ENCODE measurements around the gene SYT6. TPM values are rescaled to one million over a fixed set of nuclear protein-coding genes. Genes with fewer than 3 reads are reported as not detected.

SYT6 gene
- total and polyA plus RNA-seq, 2 of the 13 experiments (the other 11 are each of a cell fraction or from before 2014, with no cell fraction given) = not detected

GRCh38 chr1:114154963-114155322 lies 1.3 kb upstream of the SYT6 start:
- BruUV-seq (replicated peaks) = no TSS peak
- intact Hi-C loops (cut with micrococcal nuclease; ENCODE audit: unreplicated experiment) (no loop called here), in situ Hi-C loops (cut with HindIII; ENCODE audit: extremely low pct_ligation_motif_present, low pct_unique_long_range_greater_than_20kb) (no loop called here)
- Histone ChIP-seq H3K79me2 (ENCODE audit: insufficient read depth, low read length) (no peaks in the 10 kb centered on the region), H3K4me2 (ENCODE audit: low read depth, low read length) (no peak overlapping the region), H3K27me3 (ENCODE audit: control insufficient read depth in 1 of 2, insufficient read depth in 2 of 2, low read length in 2 of 2) (peaks cover 3 to 57% of the 10 kb centered on the region in 2 experiments; a peak in 3 of 5 replicates), H3K4me1 (ENCODE audit: insufficient read depth, low read length) (no peaks in the 10 kb centered on the region), H3K9me3 (ENCODE audit: low read length) (no peaks in the 10 kb centered on the region), H4K20me1 (ENCODE audit: insufficient read depth, low read length) (no peaks in the 10 kb centered on the region), H3K27ac (ENCODE audit: extremely low read length, insufficient read depth, low read length) (no peak overlapping the region), H3K9ac (ENCODE audit: insufficient read depth, low read depth, low read length) (no peak overlapping the region), H2AFZ (ENCODE audit: low read length) (no peak overlapping the region), H3K36me3 (replicated peaks in 1 of 2; ENCODE audit: control insufficient read depth in 1 of 2, insufficient read depth in 2 of 2, low read length in 2 of 2) (no peaks in the 10 kb centered on the region), H3K4me3 (replicated peaks in 1 of 3; ENCODE audit: insufficient read depth in 1 of 3, low read depth in 2 of 3, low read length in 3 of 3) (no peak overlapping the region)
- TF ChIP-seq GTF2F1 (IDR thresholded peaks at IDR 0.05; ENCODE audit: low read length) (no peak), TBX2 (CRISPR knock-in tag; IDR thresholded peaks at IDR 0.05; ENCODE audit: borderline replicate concordance) (no peak), GATAD1 (CRISPR knock-in tag; IDR thresholded peaks at IDR 0.05) (no peak), REST (IDR thresholded peaks at IDR 0.05; ENCODE audit: borderline replicate concordance in 1 of 2, low read depth in 1 of 2, low read length in 2 of 2) (peak; percentile 77 to 91), MIER2 (CRISPR knock-in tag; IDR thresholded peaks at IDR 0.05) (peak; percentile 88), EHMT2 (IDR thresholded peaks at IDR 0.05; ENCODE audit: borderline replicate concordance, low read depth, low read length) (no peak)
- TF ChIP-seq, protein P1, sequence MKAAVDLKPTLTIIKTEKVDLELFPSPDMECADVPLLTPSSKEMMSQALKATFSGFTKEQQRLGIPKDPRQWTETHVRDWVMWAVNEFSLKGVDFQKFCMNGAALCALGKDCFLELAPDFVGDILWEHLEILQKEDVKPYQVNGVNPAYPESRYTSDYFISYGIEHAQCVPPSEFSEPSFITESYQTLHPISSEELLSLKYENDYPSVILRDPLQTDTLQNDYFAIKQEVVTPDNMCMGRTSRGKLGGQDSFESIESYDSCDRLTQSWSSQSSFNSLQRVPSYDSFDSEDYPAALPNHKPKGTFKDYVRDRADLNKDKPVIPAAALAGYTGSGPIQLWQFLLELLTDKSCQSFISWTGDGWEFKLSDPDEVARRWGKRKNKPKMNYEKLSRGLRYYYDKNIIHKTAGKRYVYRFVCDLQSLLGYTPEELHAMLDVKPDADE (CRISPR knock-in tag; IDR thresholded peaks at IDR 0.05) = no peak
- no peak for DNase-seq (ENCODE audit: low spot score)
- CTCF ChIA-PET (ENCODE audit: low intra/inter-chr PET ratio, low total read pairs) = no interaction called here
- ATAC-seq = no peak; the same call in 2 of the 3 replicates
- POLR2A ChIA-PET = no interaction called here
- FAIRE-seq = no peak
- 45% methylated on average over 15 of the region's 19 CpGs for WGBS (ENCODE audit: low lambda C conversion rate)

Data from HepG2 (cell line).